ENCODE data around the gene ATXN10. TPM values are rescaled to one million over a fixed set of nuclear protein-coding genes. Genes with fewer than 3 reads are reported as not detected.

The ATXN10 gene
- total RNA-seq, 4 donors from 2014 or later, result 28.4 to 184 (median 66.3) TPM

DNA sequence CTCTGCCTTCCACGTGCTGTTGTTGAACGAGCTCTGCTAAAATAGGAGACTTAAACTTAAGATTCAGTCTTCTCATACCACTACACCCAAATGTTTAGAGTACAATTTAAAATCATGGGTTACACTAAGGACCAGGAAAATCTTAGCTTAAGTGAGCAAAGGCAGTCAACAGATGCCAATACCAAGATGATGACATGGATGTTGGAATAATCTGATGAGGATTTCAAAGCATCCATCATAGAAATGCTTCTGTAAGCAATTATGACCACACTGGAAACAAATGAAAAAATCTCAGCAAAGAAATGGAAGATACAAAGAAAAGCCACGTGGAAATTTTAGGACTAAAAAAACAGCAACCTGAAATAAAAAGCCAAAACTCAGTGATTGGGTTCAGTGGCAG is 109.8 kb downstream of the ATXN10 start:
- no peaks in the 10 kb centered on the region for H3K4me1 ChIP-seq
- no peak overlapping the region for H3K4me3 ChIP-seq
- DNase-seq, result no peak

DNA sequence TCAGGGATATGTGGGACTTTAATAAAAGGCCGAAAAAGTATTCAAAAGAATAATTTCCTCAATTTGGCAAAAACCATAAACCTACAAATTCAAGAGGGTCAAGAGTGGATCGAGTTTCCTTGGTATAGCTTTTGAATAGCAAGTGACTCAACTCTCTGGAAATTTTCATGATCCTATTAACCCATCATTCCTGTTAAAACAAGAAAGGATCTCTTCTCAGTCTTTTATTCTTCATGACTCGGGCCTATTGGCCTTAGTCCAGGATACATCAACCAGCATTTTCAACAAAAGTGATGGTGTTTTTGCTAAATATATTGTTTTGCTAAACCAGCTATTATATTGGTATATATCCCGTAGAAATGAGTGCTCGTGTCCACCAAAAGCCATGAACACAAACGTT is 110.3 kb downstream of the ATXN10 start:
- no peak for TF ChIP-seq POLR2A (IDR thresholded peaks at IDR 0.05)
- TF ChIP-seq, protein P1, sequence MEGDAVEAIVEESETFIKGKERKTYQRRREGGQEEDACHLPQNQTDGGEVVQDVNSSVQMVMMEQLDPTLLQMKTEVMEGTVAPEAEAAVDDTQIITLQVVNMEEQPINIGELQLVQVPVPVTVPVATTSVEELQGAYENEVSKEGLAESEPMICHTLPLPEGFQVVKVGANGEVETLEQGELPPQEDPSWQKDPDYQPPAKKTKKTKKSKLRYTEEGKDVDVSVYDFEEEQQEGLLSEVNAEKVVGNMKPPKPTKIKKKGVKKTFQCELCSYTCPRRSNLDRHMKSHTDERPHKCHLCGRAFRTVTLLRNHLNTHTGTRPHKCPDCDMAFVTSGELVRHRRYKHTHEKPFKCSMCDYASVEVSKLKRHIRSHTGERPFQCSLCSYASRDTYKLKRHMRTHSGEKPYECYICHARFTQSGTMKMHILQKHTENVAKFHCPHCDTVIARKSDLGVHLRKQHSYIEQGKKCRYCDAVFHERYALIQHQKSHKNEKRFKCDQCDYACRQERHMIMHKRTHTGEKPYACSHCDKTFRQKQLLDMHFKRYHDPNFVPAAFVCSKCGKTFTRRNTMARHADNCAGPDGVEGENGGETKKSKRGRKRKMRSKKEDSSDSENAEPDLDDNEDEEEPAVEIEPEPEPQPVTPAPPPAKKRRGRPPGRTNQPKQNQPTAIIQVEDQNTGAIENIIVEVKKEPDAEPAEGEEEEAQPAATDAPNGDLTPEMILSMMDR (IDR thresholded peaks at IDR 0.05), result no peak
- no peaks in the 10 kb centered on the region for H3K36me3 ChIP-seq
- no peak for DNase-seq
- H3K4me1 ChIP-seq, result no peaks in the 10 kb centered on the region
- no peak overlapping the region for H3K4me3 ChIP-seq
- H3K27me3 ChIP-seq, result no peaks in the 10 kb centered on the region
- H3K27ac ChIP-seq, result no peak overlapping the region
- H3K9me3 ChIP-seq, result no peaks in the 10 kb centered on the region

More for the DNA sequence above, 109.8 kb downstream of the ATXN10 start:
- Histone ChIP-seq H3K36me3 (no peaks in the 10 kb centered on the region), H3K27me3 (no peaks in the 10 kb centered on the region), H3K27ac (no peak overlapping the region), H3K9me3 (no peaks in the 10 kb centered on the region)
- TF ChIP-seq POLR2A (IDR thresholded peaks at IDR 0.05), result no peak
- TF ChIP-seq, protein P1 (IDR thresholded peaks at IDR 0.05), result no peak

DNA sequence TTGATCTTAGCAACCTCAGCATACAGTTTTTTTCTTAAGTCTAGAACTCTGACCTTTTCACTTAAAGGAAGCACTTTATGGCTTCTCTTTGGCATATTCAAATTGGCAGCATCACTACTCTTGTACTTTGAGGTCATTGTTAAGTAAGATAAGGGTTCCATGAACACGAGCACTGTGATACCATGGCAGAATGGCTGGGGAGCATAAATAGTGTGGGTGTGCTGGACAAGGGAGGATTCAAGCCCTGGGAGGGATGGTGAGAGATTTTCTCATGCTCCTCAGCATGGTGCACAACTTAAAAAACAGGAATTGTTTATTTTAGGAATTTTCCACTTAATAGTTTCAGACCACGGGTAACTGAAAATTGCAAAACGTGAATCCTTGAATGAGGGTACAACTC is 111.4 kb downstream of the ATXN10 start:
- no peaks in the 10 kb centered on the region for H3K9me3 ChIP-seq
- TF ChIP-seq, protein P1 (IDR thresholded peaks at IDR 0.05), result no peak
- TF ChIP-seq POLR2A (IDR thresholded peaks at IDR 0.05), result no peak
- H3K4me1 ChIP-seq, result no peaks in the 10 kb centered on the region
- no peak overlapping the region for H3K27ac ChIP-seq
- H3K36me3 ChIP-seq, result no peaks in the 10 kb centered on the region
- no peak for DNase-seq
- no peaks in the 10 kb centered on the region for H3K27me3 ChIP-seq
- H3K4me3 ChIP-seq, result no peak overlapping the region

DNA sequence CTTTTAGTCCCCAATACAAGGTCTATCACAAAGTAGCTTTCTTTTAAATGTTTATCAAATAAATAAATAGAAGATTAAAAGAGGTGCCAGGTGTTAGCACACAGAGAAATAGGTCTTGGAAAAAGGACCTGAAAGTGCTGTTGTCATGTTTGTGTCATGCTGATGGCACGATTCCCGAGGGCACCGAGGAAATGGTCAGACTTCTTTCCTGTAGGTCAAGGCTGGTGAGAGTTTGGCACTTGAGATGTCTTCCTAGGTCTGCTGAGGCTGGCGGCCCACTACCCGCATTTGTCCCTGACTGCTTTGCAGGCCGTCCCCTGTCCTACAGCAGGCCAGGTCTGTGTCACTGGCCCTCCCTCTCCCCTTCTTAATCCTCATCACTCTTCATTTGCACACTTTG is 112.1 kb downstream of the ATXN10 start:
- H3K27ac ChIP-seq, result no peak overlapping the region

DNA sequence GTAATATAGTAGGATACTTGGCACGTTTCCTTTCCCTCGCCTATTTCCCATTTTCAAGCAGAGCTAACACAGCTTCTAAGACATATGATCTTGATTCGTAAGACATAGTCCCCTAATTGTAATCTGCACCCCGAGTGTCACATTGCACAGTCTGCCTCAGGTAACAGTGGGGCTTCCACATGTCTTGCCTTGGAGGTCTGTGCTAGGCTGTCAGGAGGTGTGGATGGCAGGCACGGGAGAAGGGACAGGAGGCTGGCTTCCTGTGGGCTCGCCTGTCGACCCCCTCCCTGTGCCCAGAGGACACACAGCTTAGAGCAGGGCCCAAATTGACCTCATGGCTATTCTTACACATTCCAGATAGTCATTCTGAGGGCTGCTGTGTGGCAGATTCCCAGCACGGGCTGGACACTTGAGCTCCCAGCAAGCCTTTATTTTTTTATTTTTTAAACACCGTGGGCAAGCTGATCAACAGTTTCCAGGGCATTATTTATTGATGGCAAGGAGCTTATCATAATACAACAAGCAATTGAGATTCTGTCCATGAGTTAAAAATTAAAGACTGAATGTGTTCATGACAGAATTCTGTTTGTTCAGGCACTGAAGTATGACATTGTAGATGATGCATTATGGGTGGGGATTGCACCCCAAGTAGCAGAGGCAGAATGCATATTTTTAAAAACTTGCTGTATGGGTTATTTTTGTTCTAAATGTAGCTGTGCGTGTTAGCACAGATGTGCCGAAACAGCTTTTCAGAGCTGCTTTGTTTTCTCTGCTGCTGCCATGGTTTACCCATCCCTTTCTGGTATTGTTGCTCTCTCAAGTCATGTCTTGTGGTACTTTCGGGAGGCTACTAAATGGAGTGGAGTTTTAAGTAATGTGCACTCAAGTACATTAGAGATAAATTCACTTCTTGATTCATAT is 113.0 kb downstream of the ATXN10 start:
- TF ChIP-seq POLR2A (IDR thresholded peaks at IDR 0.05), result no peak
- TF ChIP-seq, protein P1 (IDR thresholded peaks at IDR 0.05), result no peak
- H3K36me3 ChIP-seq, result no peaks in the 10 kb centered on the region
- no peak overlapping the region for H3K4me3 ChIP-seq
- H3K4me1 ChIP-seq, result no peaks in the 10 kb centered on the region
- no peak for DNase-seq
- no peaks in the 10 kb centered on the region for H3K27me3 ChIP-seq
- H3K27ac ChIP-seq, result no peak overlapping the region
- H3K9me3 ChIP-seq, result no peaks in the 10 kb centered on the region

More for the DNA sequence above, 112.1 kb downstream of the ATXN10 start:
- TF ChIP-seq, protein P1 (IDR thresholded peaks at IDR 0.05), result no peak
- no peak for TF ChIP-seq POLR2A (IDR thresholded peaks at IDR 0.05)
- Histone ChIP-seq H3K36me3 (no peaks in the 10 kb centered on the region), H3K9me3 (no peaks in the 10 kb centered on the region), H3K4me3 (no peak overlapping the region), H3K4me1 (no peaks in the 10 kb centered on the region), H3K27me3 (no peaks in the 10 kb centered on the region)
- DNase-seq, result no peak
